HAP-1 (cell line): Measurements from ENCODE around the gene LIPI.
A peak's percentile ranks its signal among the peaks of the same experiment; 100 is the strongest.

Experiments
- DNase-seq, 2 experiments: peaks; one replicate each; pipeline ENCODE4 v3.0.0-alpha.2; 2016 to 2020; ENCODE audit warnings: low spot score in 2 of 2
- H3K27me3 ChIP-seq: fragments of 250-450 bp; sonication (Bioruptor Pico); 2 replicates; pipeline ENCODE4 v1.5.1; 2020; ENCODE audit warnings: low read depth, mild to moderate bottlenecking, moderate library complexity
- H3K36me3 ChIP-seq: fragments of 250-450 bp; sonication (Bioruptor Pico); replicated peaks from 2 replicates; pipeline ENCODE4 v1.5.1; 2020; ENCODE audit warnings: mild to moderate bottlenecking
- H3K4me1 ChIP-seq: fragments of 250-450 bp; sonication (Bioruptor Pico); 2 replicates; pipeline ENCODE4 v1.5.1; 2020; ENCODE audit warnings: mild to moderate bottlenecking
- H3K4me3 ChIP-seq: fragments of 250-450 bp; sonication (Bioruptor Pico); 2 replicates; pipeline ENCODE4 v1.5.1; 2020; ENCODE audit warnings: mild to moderate bottlenecking, moderate library complexity
- H3K9me3 ChIP-seq: fragments of 250-450 bp; sonication (Bioruptor Pico); 2 replicates; pipeline ENCODE4 v1.5.1; 2020; ENCODE audit warnings: mild to moderate bottlenecking, moderate library complexity
- in situ Hi-C: fragments of 300-500 bp; cut with MboI; formaldehyde crosslinking; loops from 3 replicates; pipeline ENCODE4 v1.14.3; 2020; ENCODE audit warnings: low sequenced_read_pairs, inconsistent platforms, mixed read lengths

The LIPI gene

DNA sequence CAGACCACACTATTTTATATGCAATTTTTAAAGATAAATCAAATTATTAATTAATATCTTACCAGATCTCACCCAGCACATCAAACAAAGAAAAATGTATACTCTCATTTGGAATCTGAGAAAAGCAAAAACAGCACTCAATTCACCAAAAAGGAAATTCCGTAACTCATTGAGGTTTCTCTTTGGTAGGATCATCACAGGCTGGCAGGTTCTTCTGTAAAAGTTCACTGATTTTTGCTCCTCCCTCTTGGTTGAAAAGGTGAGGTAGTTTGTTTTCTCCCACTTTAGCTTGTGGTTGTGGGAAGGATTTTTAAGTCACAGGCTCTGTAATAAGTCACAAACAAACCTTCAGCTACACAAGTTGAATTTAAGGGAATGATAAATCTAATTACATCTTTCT is at the start of gene LIPI:
LIPI (minus strand) TSS at position 218 of the 400 bp plus-strand sequence; CDS start at position 108, 110 bp downstream.
- no peak for DNase-seq
- Histone ChIP-seq H3K4me3 (no peak within 1 kb of the TSS), H3K36me3 (no peaks in the 10 kb centered on the region), H3K9me3 (no peaks in the 10 kb centered on the region), H3K27me3 (peaks cover 27% of the 10 kb centered on the region), H3K4me1 (no peaks in the 10 kb centered on the region)
- in situ Hi-C loops, result no loop called here

DNA sequence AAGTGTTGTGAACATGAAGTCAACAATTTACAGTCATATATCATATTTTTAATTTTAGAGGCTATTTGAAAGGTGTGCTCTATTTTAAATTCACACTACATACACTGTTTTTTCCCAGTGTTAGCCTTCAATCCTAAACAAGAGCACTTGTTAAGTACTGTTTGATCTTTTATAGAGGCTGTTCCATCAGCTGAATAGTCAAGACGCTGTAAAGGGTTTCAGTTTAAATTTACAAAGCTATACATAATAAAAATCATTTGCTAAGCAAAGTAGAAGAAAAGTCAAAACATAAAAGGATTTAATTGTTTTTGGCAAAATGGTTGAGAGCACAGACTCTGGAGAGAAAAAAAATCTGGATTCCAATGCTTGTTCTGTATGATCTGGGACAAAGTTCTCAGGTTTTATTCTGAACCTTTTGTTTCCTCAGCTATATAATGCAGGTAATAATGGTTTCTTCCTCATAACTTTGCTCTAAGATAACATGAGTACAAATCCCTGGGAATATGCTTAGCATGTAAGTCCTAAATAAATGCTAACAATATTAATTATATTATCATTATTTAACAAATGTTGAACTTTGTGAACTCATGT is 49.5 kb upstream of the LIPI start:
- no peak for DNase-seq
- H3K36me3 ChIP-seq, result no peaks in the 10 kb centered on the region
- in situ Hi-C loops, result loop anchor here (25.0 kb wide), 2 partner anchors 1227 to 1327 kb away; no protein-coding TSS in a partner anchor
- no peaks in the 10 kb centered on the region; the same call in 1 of the 2 replicates for H3K27me3 ChIP-seq
- H3K9me3 ChIP-seq, result no peaks in the 10 kb centered on the region
- H3K4me1 ChIP-seq, result 0 out of 2 replicates have a peak, but pooled peaks cover 3% of the 10 kb centered on the region
- H3K4me3 ChIP-seq, result no peak overlapping the region

DNA sequence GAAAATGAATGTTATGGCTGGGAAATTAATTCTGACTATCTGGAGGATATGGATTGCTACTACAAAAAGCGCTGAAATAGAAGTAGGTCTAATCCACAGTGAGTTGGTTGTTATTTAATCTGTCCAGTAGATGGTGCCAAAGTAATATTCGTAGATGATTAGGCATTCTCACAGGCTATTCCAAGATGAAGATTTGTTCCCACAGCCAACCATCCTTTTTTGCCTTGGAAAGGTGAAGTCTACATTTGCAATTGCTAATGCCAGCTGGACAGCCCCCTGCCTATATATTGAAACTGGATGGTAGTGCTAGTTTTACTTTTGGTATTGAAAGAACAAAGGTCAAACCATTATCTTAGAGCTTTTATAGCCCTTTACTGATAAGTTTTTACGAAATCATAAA is 49.0 kb upstream of the LIPI start:
- in situ Hi-C loops, result loop anchor here (25.0 kb wide), 2 partner anchors 1228 to 1328 kb away; no protein-coding TSS in a partner anchor
- Histone ChIP-seq H3K4me1 (0 out of 2 replicates have a peak, but pooled peaks cover 3% of the 10 kb centered on the region), H3K36me3 (no peaks in the 10 kb centered on the region), H3K9me3 (no peaks in the 10 kb centered on the region), H3K27me3 (no peaks in the 10 kb centered on the region; the same call in 1 of the 2 replicates), H3K4me3 (no peak overlapping the region)
- DNase-seq, result peak; percentile 12 to 74

DNA sequence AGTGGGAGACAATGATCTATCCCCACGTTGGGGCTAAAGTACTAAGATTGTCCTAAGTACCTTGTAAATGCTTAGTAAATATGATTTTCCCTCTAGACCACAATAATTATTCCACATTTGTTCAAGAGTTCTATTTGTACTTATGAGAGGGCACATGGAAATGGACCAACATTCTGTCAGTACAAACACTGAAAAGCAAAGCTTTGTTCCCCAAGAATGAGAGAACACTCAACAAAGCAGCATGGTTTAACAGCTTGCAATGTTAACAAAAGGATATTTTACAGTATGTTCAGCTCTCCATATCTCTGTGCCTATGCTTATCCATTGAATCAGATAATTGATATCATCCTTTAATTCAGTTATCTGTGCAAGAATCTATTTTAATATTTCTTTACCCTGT is 40.6 kb upstream of the LIPI start:
- no peaks in the 10 kb centered on the region for H3K36me3 ChIP-seq
- in situ Hi-C loops, result loop anchor here (25.0 kb wide), 2 partner anchors 1236 to 1336 kb away; no protein-coding TSS in a partner anchor
- H3K9me3 ChIP-seq, result no peaks in the 10 kb centered on the region
- no peaks in the 10 kb centered on the region for H3K4me1 ChIP-seq
- H3K27me3 ChIP-seq, result no peaks in the 10 kb centered on the region
- no peak overlapping the region for H3K4me3 ChIP-seq
- DNase-seq, result no peak

DNA sequence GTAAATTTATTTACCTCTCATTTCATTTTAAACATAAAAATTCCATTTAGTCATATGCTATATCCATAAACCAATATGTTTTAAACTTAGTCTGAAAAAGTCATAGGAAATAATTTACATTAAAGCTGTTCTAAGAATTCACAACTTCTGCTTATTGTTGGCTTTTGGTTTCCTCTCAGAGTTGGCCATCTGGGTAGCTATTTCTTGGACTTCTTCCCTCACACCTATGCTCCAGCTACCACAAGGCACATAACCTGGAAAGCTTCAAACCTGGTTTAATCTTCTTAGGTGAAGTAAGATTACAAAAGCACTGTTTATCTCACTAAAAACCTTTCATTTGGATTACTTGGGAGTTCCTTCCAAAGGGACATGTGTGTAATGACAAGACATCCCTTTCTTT is 35.0 kb upstream of the LIPI start:
- H3K36me3 ChIP-seq, result no peaks in the 10 kb centered on the region
- H3K4me3 ChIP-seq, result no peak overlapping the region
- H3K27me3 ChIP-seq, result no peaks in the 10 kb centered on the region
- in situ Hi-C loops, result no loop called here
- no peaks in the 10 kb centered on the region; the same call in 1 of the 2 replicates for H3K4me1 ChIP-seq
- no peak for DNase-seq
- no peaks in the 10 kb centered on the region for H3K9me3 ChIP-seq

DNA sequence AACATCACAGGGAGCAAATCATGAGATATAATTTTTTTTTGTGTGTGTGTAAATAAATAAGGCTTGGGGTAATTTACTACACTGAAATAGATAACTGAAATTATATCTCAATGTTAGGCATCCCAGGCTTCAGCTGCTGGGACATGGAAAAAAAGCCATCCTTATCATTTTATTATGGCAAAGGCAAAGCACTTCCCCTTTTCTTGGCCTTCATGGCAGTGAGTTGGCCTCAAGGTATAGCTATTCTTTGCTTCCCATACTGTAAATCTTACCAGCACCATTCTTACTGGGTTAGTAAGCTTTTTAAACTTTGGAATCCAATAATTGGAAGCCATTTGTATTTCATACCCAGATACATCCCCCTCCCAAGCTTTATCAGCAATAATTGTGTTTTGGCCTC is 34.2 kb upstream of the LIPI start:
- no peak for DNase-seq
- Histone ChIP-seq H3K27me3 (no peaks in the 10 kb centered on the region), H3K36me3 (no peaks in the 10 kb centered on the region), H3K9me3 (no peaks in the 10 kb centered on the region), H3K4me3 (no peak overlapping the region), H3K4me1 (no peaks in the 10 kb centered on the region; the same call in 1 of the 2 replicates)
- in situ Hi-C loops, result no loop called here

DNA sequence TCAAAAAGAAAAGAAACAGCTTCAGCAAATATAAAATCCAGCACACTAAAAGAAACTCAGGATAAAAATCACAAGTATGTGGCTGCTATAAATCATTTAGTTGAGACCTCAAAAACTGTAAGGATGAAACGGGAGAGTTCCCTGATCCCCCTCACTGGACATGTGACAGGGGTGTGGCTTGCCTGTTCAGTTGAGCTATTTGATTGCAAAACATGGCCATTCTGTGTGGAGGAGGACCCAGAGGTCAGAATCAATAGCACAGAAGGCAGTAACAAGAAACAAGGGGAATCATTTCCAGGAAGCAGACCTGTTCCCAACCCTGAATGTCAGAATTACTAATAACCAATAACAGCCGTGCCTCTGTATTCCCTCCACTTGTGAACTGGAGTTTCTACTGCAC is 33.1 kb upstream of the LIPI start:
- peak in 1 of 2 experiments; percentile 9 for DNase-seq
- no peaks in the 10 kb centered on the region for H3K27me3 ChIP-seq
- H3K4me3 ChIP-seq, result no peak overlapping the region
- no peaks in the 10 kb centered on the region for H3K36me3 ChIP-seq
- no peaks in the 10 kb centered on the region for H3K9me3 ChIP-seq
- no peaks in the 10 kb centered on the region; the same call in 1 of the 2 replicates for H3K4me1 ChIP-seq
- in situ Hi-C loops, result no loop called here

DNA sequence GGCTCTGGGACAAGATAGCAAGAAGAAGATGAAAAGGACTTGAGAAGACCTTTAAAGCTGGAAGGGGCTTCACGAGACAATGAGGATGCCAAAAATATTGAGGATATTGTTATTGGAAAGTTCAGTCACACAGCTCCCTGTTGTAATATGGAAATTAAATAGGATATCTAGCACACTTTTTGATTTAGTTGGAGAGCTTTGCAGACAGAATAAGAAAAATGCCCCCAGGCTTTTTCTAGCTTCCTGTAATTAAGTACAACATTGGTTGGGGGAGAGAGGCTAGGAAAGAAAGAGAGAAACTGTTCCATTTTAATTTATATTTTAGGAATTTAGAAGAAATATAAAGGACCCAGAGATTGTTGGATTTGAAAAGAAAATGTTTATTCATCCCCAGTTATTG is 32.7 kb upstream of the LIPI start:
- Histone ChIP-seq H3K9me3 (no peaks in the 10 kb centered on the region), H3K36me3 (no peaks in the 10 kb centered on the region), H3K27me3 (no peaks in the 10 kb centered on the region), H3K4me3 (no peak overlapping the region), H3K4me1 (no peaks in the 10 kb centered on the region; the same call in 1 of the 2 replicates)
- in situ Hi-C loops, result no loop called here
- DNase-seq, result no peak

DNA sequence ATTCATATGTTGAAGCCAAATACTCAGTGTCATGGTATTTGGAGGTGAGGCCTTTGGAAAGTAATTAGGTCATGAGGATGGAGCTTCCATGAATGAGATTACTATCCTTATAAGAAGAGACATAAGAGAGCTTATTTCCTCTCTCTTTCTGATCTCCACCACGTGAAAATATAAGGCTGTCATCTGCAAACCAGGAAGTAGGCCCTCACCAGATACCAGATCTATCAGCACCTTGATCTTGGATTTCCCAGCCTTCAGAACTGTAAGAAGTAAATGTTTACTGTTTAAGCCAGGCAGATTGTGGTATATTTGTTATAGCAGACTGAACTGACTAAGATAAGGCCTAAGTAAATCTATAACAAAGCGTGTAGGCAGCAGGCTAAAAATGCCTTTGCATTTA is 30.5 kb upstream of the LIPI start:
- H3K36me3 ChIP-seq, result no peaks in the 10 kb centered on the region
- H3K4me3 ChIP-seq, result no peak overlapping the region
- no peaks in the 10 kb centered on the region; the same call in 1 of the 2 replicates for H3K4me1 ChIP-seq
- no peak for DNase-seq
- no peaks in the 10 kb centered on the region for H3K9me3 ChIP-seq
- in situ Hi-C loops, result no loop called here
- no peaks in the 10 kb centered on the region for H3K27me3 ChIP-seq

DNA sequence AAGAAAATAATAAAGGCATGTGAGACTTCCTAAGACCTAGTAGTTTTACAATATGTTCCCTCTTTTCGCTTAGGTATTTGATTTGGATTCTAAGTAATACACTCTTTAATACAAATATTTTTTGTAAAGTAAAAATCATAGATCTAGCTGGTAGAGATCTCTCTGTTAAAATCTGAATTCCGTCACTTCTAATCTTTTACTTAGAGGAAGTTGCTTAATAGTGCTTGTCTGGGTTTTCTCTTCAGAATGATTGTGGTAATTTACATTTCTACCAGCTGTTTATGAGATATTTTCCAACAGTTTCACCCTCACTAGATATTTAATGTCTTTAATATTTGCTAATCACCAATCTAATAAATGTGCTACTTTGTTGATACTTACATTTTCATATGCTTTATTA is 28.5 kb upstream of the LIPI start:
- DNase-seq, result no peak
- in situ Hi-C loops, result no loop called here
- no peak overlapping the region for H3K4me3 ChIP-seq
- H3K4me1 ChIP-seq, result no peaks in the 10 kb centered on the region; the same call in 1 of the 2 replicates
- no peaks in the 10 kb centered on the region for H3K36me3 ChIP-seq
- H3K9me3 ChIP-seq, result no peaks in the 10 kb centered on the region
- no peaks in the 10 kb centered on the region for H3K27me3 ChIP-seq

DNA sequence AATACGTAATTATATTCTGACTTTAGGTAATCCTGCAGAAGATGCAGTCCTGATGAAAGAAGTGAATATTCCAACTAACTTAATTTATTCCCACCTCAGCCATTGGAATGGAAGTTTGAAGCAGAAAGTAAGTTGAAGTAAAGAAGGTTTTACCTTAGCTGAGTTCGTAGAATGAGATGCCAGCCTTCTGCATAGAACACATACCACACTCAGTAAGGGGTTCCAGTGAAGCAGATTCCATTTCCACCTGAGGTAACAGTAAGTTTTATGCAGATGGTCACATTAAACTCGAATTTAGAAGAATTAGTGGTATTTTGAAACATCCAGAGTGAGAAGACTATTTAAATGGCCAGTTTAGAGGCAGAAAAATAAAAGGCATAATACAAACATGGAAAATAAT is 25.4 kb upstream of the LIPI start:
- Histone ChIP-seq H3K27me3 (no peaks in the 10 kb centered on the region), H3K4me3 (no peak overlapping the region), H3K4me1 (no peaks in the 10 kb centered on the region), H3K9me3 (no peaks in the 10 kb centered on the region), H3K36me3 (no peaks in the 10 kb centered on the region)
- DNase-seq, result no peak
- in situ Hi-C loops, result no loop called here

DNA sequence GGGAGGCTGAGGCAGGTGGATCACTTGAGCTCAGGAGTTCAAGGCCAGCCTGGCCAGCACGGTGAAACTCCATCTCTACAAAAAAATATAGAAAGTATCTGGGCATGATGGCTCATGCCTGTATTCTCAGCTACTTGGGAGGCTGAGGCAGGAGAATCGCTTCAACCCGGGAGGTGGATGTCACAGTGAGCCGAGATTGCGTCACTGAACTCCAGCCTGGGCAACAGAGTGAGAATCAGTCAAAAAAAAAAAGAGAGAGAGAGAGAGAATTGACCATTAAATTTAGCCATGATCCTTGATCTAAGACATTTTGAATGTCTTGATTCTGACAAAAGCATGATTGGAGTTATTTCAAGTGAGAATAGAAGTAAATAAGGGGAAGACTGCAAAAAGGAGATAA is 24.3 kb upstream of the LIPI start:
- no peaks in the 10 kb centered on the region for H3K27me3 ChIP-seq
- no peaks in the 10 kb centered on the region for H3K36me3 ChIP-seq
- in situ Hi-C loops, result no loop called here
- no peak overlapping the region for H3K4me3 ChIP-seq
- no peak for DNase-seq
- H3K4me1 ChIP-seq, result no peaks in the 10 kb centered on the region
- no peaks in the 10 kb centered on the region for H3K9me3 ChIP-seq

DNA sequence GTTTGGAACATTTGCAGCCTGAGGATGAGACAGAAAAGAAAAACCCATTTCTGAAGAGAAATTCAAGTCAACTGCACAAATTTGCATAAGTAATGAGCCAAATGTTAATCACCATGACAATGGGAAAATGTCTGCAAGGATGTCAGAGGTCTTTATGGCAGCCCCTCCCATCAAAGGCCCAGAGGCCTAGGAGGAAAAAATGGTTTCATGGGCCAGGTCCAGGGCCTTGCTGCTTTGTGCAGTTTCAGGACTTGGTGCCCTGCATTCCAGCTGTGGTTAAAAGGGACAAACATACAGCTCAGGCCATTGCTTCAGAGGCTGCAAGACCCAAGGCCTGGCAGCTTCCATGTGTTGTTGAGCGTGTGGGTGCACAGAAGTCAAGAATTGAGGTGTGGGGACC is 18.6 kb upstream of the LIPI start:
- in situ Hi-C loops, result no loop called here
- Histone ChIP-seq H3K27me3 (no peaks in the 10 kb centered on the region), H3K4me3 (no peak overlapping the region), H3K9me3 (peaks cover 3% of the 10 kb centered on the region; the same call in 1 of the 2 replicates), H3K36me3 (no peaks in the 10 kb centered on the region), H3K4me1 (no peaks in the 10 kb centered on the region)
- DNase-seq, result no peak

DNA sequence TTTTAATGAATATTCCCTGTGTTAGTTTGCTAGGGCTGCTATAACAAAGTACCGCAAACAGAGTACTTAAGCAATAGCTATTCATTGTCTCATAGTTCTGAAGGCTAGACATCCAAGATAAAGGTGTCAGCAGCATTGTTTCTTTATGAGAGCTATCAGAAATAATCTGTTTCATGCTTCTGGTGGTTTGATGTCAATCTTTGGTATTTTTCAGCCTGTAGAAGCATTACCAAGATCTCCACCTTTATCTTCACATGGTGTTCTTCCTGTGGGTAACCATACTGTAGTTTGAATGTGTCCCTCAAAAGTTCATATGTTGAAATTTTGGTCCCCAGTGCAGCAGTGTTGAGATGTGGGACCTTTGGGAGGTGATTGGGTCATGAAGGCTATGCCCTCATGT is 12.6 kb upstream of the LIPI start:
- no peaks in the 10 kb centered on the region; the same call in 1 of the 2 replicates for H3K9me3 ChIP-seq
- H3K4me3 ChIP-seq, result no peak overlapping the region
- in situ Hi-C loops, result no loop called here
- no peaks in the 10 kb centered on the region for H3K27me3 ChIP-seq
- no peaks in the 10 kb centered on the region for H3K4me1 ChIP-seq
- no peak for DNase-seq
- H3K36me3 ChIP-seq, result no peaks in the 10 kb centered on the region
